ENCODE results near the gene UFC1. TPM values are rescaled to one million over a fixed set of nuclear protein-coding genes. Genes with fewer than 3 reads are reported as not detected.

Gene UFC1
- total and polyA plus RNA-seq, 2 experiments from 2014 or later, result 105 to 119 TPM

GRCh38 chr1:161165742-161166668, 12.2 kb downstream of the UFC1 start, which contains the start of gene PPOX:
Gene PPOX, plus strand, starts transcription at chr1:161166426. Its CDS starts 422 bp downstream, at chr1:161166848.
- no peaks in the 10 kb centered on the region for H3K27me3 ChIP-seq
- peak within 1 kb of the TSS; percentile 74 for H3K4me2 ChIP-seq
- H3K36me3 ChIP-seq (replicated peaks; ENCODE audit: insufficient read depth, low read depth), result no peaks in the 10 kb centered on the region
- peak within 1 kb of the TSS; percentile 47 for H3K4me3 ChIP-seq
- H3K9me3 ChIP-seq (ENCODE audit: low read depth), result no peaks in the 10 kb centered on the region
- H2AFZ ChIP-seq, result peak within 1 kb of the TSS; percentile 74
- peak within 1 kb of the TSS; percentile 85 for H3K27ac ChIP-seq
- 1% methylated on average over 54 of the region's 54 CpGs for WGBS (ENCODE audit: low lambda C conversion rate, missing lambda C conversion rate)
- peak; percentile 98 for DNase-seq (ENCODE audit: low spot score)
- no peaks in the 10 kb centered on the region for H4K20me1 ChIP-seq (ENCODE audit: insufficient read depth, poor library complexity, severe bottlenecking)
- peaks cover 11% of the 10 kb centered on the region for H3K4me1 ChIP-seq (ENCODE audit: insufficient read depth)
- no peaks in the 10 kb centered on the region for H3K9me2 ChIP-seq (replicated peaks; ENCODE audit: insufficient read depth)
- TF ChIP-seq EZH2 (IDR thresholded peaks at IDR 0.05; ENCODE audit: borderline replicate concordance) (no peak), CTCF (IDR thresholded peaks at IDR 0.05; ENCODE audit: poor library complexity) (peak; percentile 50), EZH2phosphoT487 (IDR thresholded peaks at IDR 0.05; ENCODE audit: low read depth, severe bottlenecking, unreplicated experiment) (no peak)
- peaks cover 6% of the 10 kb centered on the region for H3K79me2 ChIP-seq

GRCh38 chr1:161166669-161167548, 13.1 kb downstream of the UFC1 start:
- WGBS (ENCODE audit: low lambda C conversion rate, missing lambda C conversion rate), result 8% methylated on average over 33 of the region's 33 CpGs
- no peaks in the 10 kb centered on the region for H3K9me2 ChIP-seq (replicated peaks; ENCODE audit: insufficient read depth)
- no peaks in the 10 kb centered on the region for H4K20me1 ChIP-seq (ENCODE audit: insufficient read depth, poor library complexity, severe bottlenecking)
- peaks cover 11% of the 10 kb centered on the region for H3K4me1 ChIP-seq (ENCODE audit: insufficient read depth)
- peak; percentile 36 for DNase-seq (ENCODE audit: low spot score)
- peak overlapping the region; percentile 47 for H3K4me3 ChIP-seq
- no peaks in the 10 kb centered on the region for H3K27me3 ChIP-seq
- peak overlapping the region; percentile 74 for H3K4me2 ChIP-seq
- TF ChIP-seq CTCF (IDR thresholded peaks at IDR 0.05; ENCODE audit: poor library complexity) (no peak), EZH2 (IDR thresholded peaks at IDR 0.05; ENCODE audit: borderline replicate concordance) (no peak), EZH2phosphoT487 (IDR thresholded peaks at IDR 0.05; ENCODE audit: low read depth, severe bottlenecking, unreplicated experiment) (no peak)
- H3K27ac ChIP-seq, result peak overlapping the region; percentile 29
- no peaks in the 10 kb centered on the region for H3K9me3 ChIP-seq (ENCODE audit: low read depth)
- H2AFZ ChIP-seq, result peak overlapping the region; percentile 74
- no peaks in the 10 kb centered on the region for H3K36me3 ChIP-seq (replicated peaks; ENCODE audit: insufficient read depth, low read depth)
- H3K79me2 ChIP-seq, result peaks cover 3% of the 10 kb centered on the region

GRCh38 chr1:161168906-161169305, 15.1 kb downstream of the UFC1 start:
- no peaks in the 10 kb centered on the region for H3K36me3 ChIP-seq (replicated peaks; ENCODE audit: insufficient read depth, low read depth)
- 97% methylated on average over 9 of the region's 9 CpGs for WGBS (ENCODE audit: low lambda C conversion rate, missing lambda C conversion rate)
- peaks cover 11% of the 10 kb centered on the region for H3K4me1 ChIP-seq (ENCODE audit: insufficient read depth)

More at GRCh38 chr1:161168906-161169305, 15.1 kb downstream of the UFC1 start:
- Histone ChIP-seq H3K79me2 (peaks cover 3% of the 10 kb centered on the region), H2AFZ (no peak overlapping the region), H3K27me3 (no peaks in the 10 kb centered on the region), H3K4me3 (no peak overlapping the region), H3K9me2 (replicated peaks; ENCODE audit: insufficient read depth) (no peaks in the 10 kb centered on the region), H3K9me3 (ENCODE audit: low read depth) (no peaks in the 10 kb centered on the region), H3K27ac (no peak overlapping the region), H3K4me2 (no peak overlapping the region), H4K20me1 (ENCODE audit: insufficient read depth, poor library complexity, severe bottlenecking) (no peaks in the 10 kb centered on the region)
- no peak for DNase-seq (ENCODE audit: low spot score)
- TF ChIP-seq EZH2 (IDR thresholded peaks at IDR 0.05; ENCODE audit: borderline replicate concordance) (no peak), EZH2phosphoT487 (IDR thresholded peaks at IDR 0.05; ENCODE audit: low read depth, severe bottlenecking, unreplicated experiment) (no peak), CTCF (IDR thresholded peaks at IDR 0.05; ENCODE audit: poor library complexity) (no peak)

Data from hepatocyte (in vitro differentiated cells).